ENCODE data around the gene COL18A1.

DNA sequence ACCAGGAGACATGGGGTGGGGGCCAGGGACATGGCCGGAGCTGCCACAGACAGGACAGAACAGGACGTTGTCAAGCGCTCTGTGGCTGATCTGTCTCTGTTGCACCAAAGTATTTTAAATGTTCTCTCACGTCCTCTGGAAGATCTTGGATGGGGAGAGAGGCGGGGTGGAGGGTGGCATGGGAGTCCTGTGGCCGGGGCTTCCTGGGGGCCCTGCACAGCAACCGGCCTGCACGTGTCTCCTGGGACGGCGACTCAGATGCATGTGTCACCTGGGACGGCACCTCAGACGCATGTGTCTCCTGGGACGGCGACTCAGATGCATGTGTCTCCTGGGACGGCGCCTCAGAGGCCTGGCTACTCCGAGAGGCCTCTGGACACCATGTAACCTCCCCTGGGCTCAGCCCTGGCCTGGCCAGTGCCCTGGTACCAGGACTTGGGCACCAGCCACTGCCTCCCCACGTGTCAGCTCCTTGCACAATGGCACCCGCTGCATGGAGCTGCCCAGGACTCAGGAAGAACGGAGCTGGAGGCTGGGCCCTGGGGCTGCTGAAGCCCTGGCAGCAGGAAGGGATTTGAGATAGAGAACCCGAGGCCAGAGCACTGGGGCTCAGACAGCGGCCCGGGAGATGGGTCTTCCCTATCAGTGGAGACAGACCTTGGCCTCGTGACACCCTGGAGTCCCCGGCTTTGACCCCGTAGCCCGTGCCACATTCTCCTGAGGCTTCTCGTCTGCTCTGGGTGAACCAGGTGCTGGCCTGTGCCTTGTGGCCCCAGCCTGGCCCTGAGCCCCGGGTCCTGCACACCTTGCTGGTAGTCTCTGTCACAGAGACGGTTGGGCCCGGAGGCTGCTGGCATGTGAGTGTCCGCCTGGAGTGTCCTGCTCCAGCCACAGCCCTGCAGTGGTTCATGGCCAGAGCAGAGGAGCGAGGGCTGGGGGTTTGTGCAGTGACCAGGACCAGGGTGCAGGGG, 152.0 kb downstream of the COL18A1 start:
- TF ChIP-seq, protein P1, sequence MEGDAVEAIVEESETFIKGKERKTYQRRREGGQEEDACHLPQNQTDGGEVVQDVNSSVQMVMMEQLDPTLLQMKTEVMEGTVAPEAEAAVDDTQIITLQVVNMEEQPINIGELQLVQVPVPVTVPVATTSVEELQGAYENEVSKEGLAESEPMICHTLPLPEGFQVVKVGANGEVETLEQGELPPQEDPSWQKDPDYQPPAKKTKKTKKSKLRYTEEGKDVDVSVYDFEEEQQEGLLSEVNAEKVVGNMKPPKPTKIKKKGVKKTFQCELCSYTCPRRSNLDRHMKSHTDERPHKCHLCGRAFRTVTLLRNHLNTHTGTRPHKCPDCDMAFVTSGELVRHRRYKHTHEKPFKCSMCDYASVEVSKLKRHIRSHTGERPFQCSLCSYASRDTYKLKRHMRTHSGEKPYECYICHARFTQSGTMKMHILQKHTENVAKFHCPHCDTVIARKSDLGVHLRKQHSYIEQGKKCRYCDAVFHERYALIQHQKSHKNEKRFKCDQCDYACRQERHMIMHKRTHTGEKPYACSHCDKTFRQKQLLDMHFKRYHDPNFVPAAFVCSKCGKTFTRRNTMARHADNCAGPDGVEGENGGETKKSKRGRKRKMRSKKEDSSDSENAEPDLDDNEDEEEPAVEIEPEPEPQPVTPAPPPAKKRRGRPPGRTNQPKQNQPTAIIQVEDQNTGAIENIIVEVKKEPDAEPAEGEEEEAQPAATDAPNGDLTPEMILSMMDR (conservative IDR thresholded peaks at IDR 0.05; ENCODE audit: low read depth, low read length), result no peak
- TF ChIP-seq EZH2 (IDR thresholded peaks at IDR 0.05; ENCODE audit: low read length, unreplicated experiment), result no peak
- no peak for TF ChIP-seq EZH2phosphoT487 (IDR thresholded peaks at IDR 0.05; ENCODE audit: borderline replicate concordance, low read length)
